Adrenal gland (tissue), 19 donors: ENCODE measurements around the gene KRTAP5-6. TPM values are rescaled to one million over a fixed set of nuclear protein-coding genes. Genes with fewer than 3 reads are reported as not detected.

ENCODE experiments used
- DNase-seq, 7 donors: peaks; one replicate each; pipeline ENCODE4 v3.0.0-alpha.2; 2019 to 2020
- H3K27ac ChIP-seq, 5 donors: fragments of 200-600 bp; sonication (generic) in 4 of 5; 1 replicate in 3 of 5; 2 replicates in 2 of 5; pipeline versions ENCODE4 v1.5.1 to v1.8.0; 2016 to 2020; ENCODE audit warnings: mild to moderate bottlenecking in 1 of 5
- H3K27me3 ChIP-seq: fragments of 200-600 bp; 2 replicates; pipeline ENCODE4 v1.8.0; 2021
- H3K36me3 ChIP-seq, 2 donors: fragments of 200-600 bp; replicated peaks in 1 of 2; 1 replicate in 1 of 2; 2 replicates in 1 of 2; pipeline versions ENCODE4 v1.5.1 to v1.8.0; 2018 to 2022
- H3K4me1 ChIP-seq, 2 donors: fragments of 200-600 bp; replicated peaks in 1 of 2; 1 replicate in 1 of 2; 2 replicates in 1 of 2; pipeline versions ENCODE4 v1.5.1 to v1.8.0; 2018 to 2021
- H3K4me3 ChIP-seq, 4 donors: fragments of 200-600 bp; sonication (generic) in 3 of 4; one replicate each; pipeline ENCODE4 v1.5.1; 2016 to 2018
- H3K9me3 ChIP-seq, 3 donors: fragments of 200-600 bp; sonication (generic) in 1 of 3; replicated peaks in 1 of 3; 1 replicate in 2 of 3; 2 replicates in 1 of 3; pipeline versions ENCODE4 v1.5.1 to v1.8.0; 2016 to 2021
- CTCF ChIP-seq, 6 experiments: fragments of 450-650 bp in 4 of 6; fragments of 200-600 bp in 2 of 6; sonication (generic) in 1 of 6; IDR thresholded peaks; 1 replicate in 5 of 6; 2 replicates in 1 of 6; pipeline versions ENCODE4 v1.5.1 to v1.8.0; 2016 to 2021; ENCODE audit warnings: antibody characterized with exemption in 6 of 6, mild to moderate bottlenecking in 2 of 6, moderate library complexity in 1 of 6
- POLR2A ChIP-seq, 2 donors: fragments of 450-650 bp; IDR thresholded peaks; one replicate each; pipeline ENCODE4 v1.6.1; 2017; ENCODE audit warnings: antibody characterized with exemption in 2 of 2, mild to moderate bottlenecking in 2 of 2, moderate library complexity in 1 of 2
- WGBS, 4 donors: extraction: QIAGEN DNeasy Blood & Tissue Kit in 2 of 4; methylation state at CpG; one replicate each; pipeline versions ENCODE4 v1.1.5 to v1.1.7; 2013 to 2017; 5-methylcytosine and 5-hydroxymethylcytosine counted together
- intact Hi-C, 2 donors: fragments of 100-400 bp; cut with DNase I; formaldehyde crosslinking; loops; one replicate each; pipeline versions ENCODE4 v1.14.1 to v1.15.0; 2022 to 2023
- long read RNA-seq, 10 donors: library from polyadenylated mRNA in 3 of 10; unstranded in 2 of 10; stranded (forward) in 1 of 10; transcript quantifications; one replicate each; pipeline ENCODE4 v2.0.0 and lab custom pipeline, GENCODE V29; 2021 to 2026
- polyA plus RNA-seq, 3 donors: library from polyadenylated mRNA; stranded (reverse); fragments of 200-250 nt in 2 of 3; fragments of 350-450 nt in 1 of 3; fragmentation: Illumina TruSeq in 1 of 3; extraction: RNeasy Lipid Tissue Mini Kit (QIAGEN cat#74804) in 1 of 3; gene quantifications; one replicate each; pipeline ENCODE4 v1.2.3, GENCODE V29; 2013 to 2014
- total RNA-seq, 9 donors: library from RNA; depleted of rRNA in 4 of 9; stranded (reverse); fragments of >200 nt in 4 of 9; fragments of 120-200 nt in 1 of 9; fragmentation: NEBNext Ultra II Directional in 1 of 9; extraction: Animal tissue kit (Norgen Biotek cat#: 25700) in 1 of 9; gene quantifications; one replicate each; pipeline versions ENCODE4 v1.1.0 to v1.2.4, GENCODE V29; 2013 to 2023
- donor health status: healthy with polysubstance abuse.
- donor health status: Bipolar disorder and iron deficiency.
- donor health status: DM: yes; HTN: yes; CAD: no.
- donor health status: DM: no; HTN: no; CAD: no.
- donor health status: DM: no; HTN: no; CAD: no.
- donor health status: DM: yes; HTN: yes; CAD: no.

Gene KRTAP5-6
- total RNA-seq: under 1 TPM in 1 of 9 donors, not detected in 8; 0.61 TPM
- not detected for polyA plus RNA-seq
- long read RNA-seq, donor 1: 0 reads
- long read RNA-seq, donor 2: 0 reads
- long read RNA-seq, donor 3: 0 reads
- long read RNA-seq, donor 4: 0 reads
- long read RNA-seq, donor 5: 0 reads
- long read RNA-seq, donor 6: 0 reads
- long read RNA-seq, donor 7: 0 reads
- long read RNA-seq, donor 8: 0 reads
- long read RNA-seq, donor 9: 0 reads
- long read RNA-seq, donor 10: 0 reads

- Histone ChIP-seq H3K4me3 (no peak within 1 kb of the TSS), H3K27ac (no peak within 1 kb of the TSS), H3K36me3 (no peaks in the 10 kb centered on the region), H3K9me3 (no peaks in the 10 kb centered on the region), H3K27me3 (no peaks in the 10 kb centered on the region), H3K4me1 (peaks cover 7 to 11% of the 10 kb centered on the region in 2 donors)
- no peak for TF ChIP-seq POLR2A (IDR thresholded peaks at IDR 0.05)
- TF ChIP-seq CTCF (IDR thresholded peaks at IDR 0.05): no peak
- WGBS, 4 donors: 75 to 90% (median 86%) methylated on average over 10 to 11 of the region's 11 CpGs
- DNase-seq: peak in 1 of 7 donors; percentile 27
- intact Hi-C loops: no loop called here
Observed at GRCh38 chr11:1696608-1697570, at the start of gene KRTAP5-6. KRTAP5-6 (plus strand) TSS chr11:1697195; CDS start chr11:1697246, 51 bp downstream.

GRCh38 chr11:1647901-1648652 is 48.9 kb upstream of the KRTAP5-6 start:
- Histone ChIP-seq H3K4me3 (no peak overlapping the region), H3K36me3 (no peaks in the 10 kb centered on the region), H3K9me3 (no peaks in the 10 kb centered on the region), H3K4me1 (peaks cover 0 to 6% of the 10 kb centered on the region in 2 donors), H3K27me3 (no peaks in the 10 kb centered on the region), H3K27ac (no peak overlapping the region)
- TF ChIP-seq POLR2A (IDR thresholded peaks at IDR 0.05) (no peak), CTCF (IDR thresholded peaks at IDR 0.05) (no peak)
- WGBS, 4 donors: 90 to 92% (median 92%) methylated on average over 15 to 35 of the region's 35 CpGs
- intact Hi-C loops: loop anchor here in 1 of 2 donors (10.0 kb wide), 1 partner anchor 507 kb away; no protein-coding TSS in a partner anchor
- no peak for DNase-seq

- H3K9me3 ChIP-seq: no peaks in the 10 kb centered on the region
- 72 to 85% (median 81%) methylated on average over 25 to 28 of the region's 28 CpGs for WGBS, 4 donors
- no peak for DNase-seq
- H3K4me3 ChIP-seq: no peak overlapping the region
- H3K27me3 ChIP-seq: no peaks in the 10 kb centered on the region
- H3K4me1 ChIP-seq: peaks cover 0 to 8% of the 10 kb centered on the region in 2 donors
- no peaks in the 10 kb centered on the region for H3K36me3 ChIP-seq
- no peak for TF ChIP-seq POLR2A (IDR thresholded peaks at IDR 0.05)
- no peak for TF ChIP-seq CTCF (IDR thresholded peaks at IDR 0.05)
- intact Hi-C loops: loop anchor here in 1 of 2 donors (10.0 kb wide), 1 partner anchor 506 kb away; no protein-coding TSS in a partner anchor
- H3K27ac ChIP-seq: no peak overlapping the region
Observed at GRCh38 chr11:1648653-1649420, 48.2 kb upstream of the KRTAP5-6 start.
